H9 (cell line): ENCODE results near the gene SPTBN2. TPM values are rescaled to one million over a fixed set of nuclear protein-coding genes. Genes with fewer than 3 reads are reported as not detected.

ENCODE experiments used
- DNase-seq: peaks from one replicate; pipeline ENCODE4 v3.0.0-alpha.2; 2017
- H2AFZ ChIP-seq: one replicate; pipeline ENCODE4 v1.6.1; 2013; ENCODE audit warnings: mild to moderate bottlenecking, low read length, control low read depth, moderate library complexity
- H2AK5ac ChIP-seq: 2 replicates; pipeline ENCODE4 v1.6.1; 2013; ENCODE audit warnings: low read length, control low read depth, mixed read lengths; ENCODE audit not compliant: insufficient read length
- H2BK120ac ChIP-seq: one replicate; pipeline ENCODE4 v1.6.1; 2013; ENCODE audit warnings: low read depth, mild to moderate bottlenecking, low read length, control low read depth, inconsistent platforms; ENCODE audit not compliant: poor library complexity, severe bottlenecking
- H2BK12ac ChIP-seq: 2 replicates; pipeline ENCODE4 v1.6.1; 2013; ENCODE audit warnings: low read length, control low read depth, mixed read lengths, low read depth; ENCODE audit not compliant: insufficient read length
- H2BK15ac ChIP-seq: 2 replicates; pipeline ENCODE4 v1.6.1; 2013; ENCODE audit warnings: low read depth, low read length, control low read depth
- H2BK20ac ChIP-seq: one replicate; pipeline ENCODE4 v1.6.1; 2013; ENCODE audit warnings: low read depth, mild to moderate bottlenecking, low read length, control low read depth, inconsistent platforms; ENCODE audit not compliant: poor library complexity, severe bottlenecking
- H2BK5ac ChIP-seq: 2 replicates; pipeline ENCODE4 v1.6.1; 2013; ENCODE audit warnings: low read length, control low read depth, mixed read lengths; ENCODE audit not compliant: insufficient read length
- H3K14ac ChIP-seq: 2 replicates; pipeline ENCODE4 v1.6.1; 2013; ENCODE audit warnings: low read length, control low read depth; ENCODE audit not compliant: insufficient read depth
- H3K18ac ChIP-seq: 2 replicates; pipeline ENCODE4 v1.6.1; 2013; ENCODE audit warnings: low read depth, mild to moderate bottlenecking, mixed read lengths, low read length, control low read depth; ENCODE audit not compliant: insufficient read length
- H3K23ac ChIP-seq: 2 replicates; pipeline ENCODE4 v1.6.1; 2013; ENCODE audit warnings: low read length, control low read depth, mixed read lengths, low read depth; ENCODE audit not compliant: insufficient read length
- H3K23me2 ChIP-seq: 2 replicates; pipeline ENCODE4 v1.6.1; 2013; ENCODE audit warnings: low read depth, mild to moderate bottlenecking, mixed read lengths, low read length, control low read depth; ENCODE audit not compliant: insufficient read length, poor library complexity, severe bottlenecking
- H3K27ac ChIP-seq: 2 replicates; pipeline ENCODE4 v1.5.1; 2013; ENCODE audit warnings: low read length, control low read depth, mixed read lengths, low read depth; ENCODE audit not compliant: insufficient read length
- H3K27me3 ChIP-seq: 2 replicates; pipeline ENCODE4 v1.6.1; 2013; ENCODE audit warnings: low read length, control low read depth, inconsistent platforms; ENCODE audit not compliant: insufficient read depth
- H3K4ac ChIP-seq: 2 replicates; pipeline ENCODE4 v1.6.1; 2013; ENCODE audit warnings: low read depth, mild to moderate bottlenecking, control low read depth, inconsistent platforms, low read length, moderate library complexity
- H3K4me1 ChIP-seq: 2 replicates; pipeline ENCODE4 v1.6.1; 2013; ENCODE audit warnings: low read length, control low read depth, inconsistent platforms; ENCODE audit not compliant: insufficient read depth
- H3K4me2 ChIP-seq: 2 replicates; pipeline ENCODE4 v1.6.1; 2013; ENCODE audit warnings: low read length, control low read depth, mixed read lengths; ENCODE audit not compliant: insufficient read length, insufficient read depth
- H3K56ac ChIP-seq: 2 replicates; pipeline ENCODE4 v1.6.1; 2013; ENCODE audit warnings: low read depth, mild to moderate bottlenecking, mixed read lengths, low read length, control low read depth; ENCODE audit not compliant: insufficient read length
- H3K79me1 ChIP-seq: 2 replicates; pipeline ENCODE4 v1.6.1; 2013; ENCODE audit warnings: low read depth, mild to moderate bottlenecking, moderate library complexity, low read length, control low read depth, inconsistent platforms; ENCODE audit not compliant: insufficient read depth, poor library complexity, severe bottlenecking
- H3K79me2 ChIP-seq: 2 replicates; pipeline ENCODE4 v1.6.1; 2013; ENCODE audit warnings: low read length, control low read depth, inconsistent platforms; ENCODE audit not compliant: insufficient read depth
- H3K9ac ChIP-seq: 2 replicates; pipeline ENCODE4 v1.6.1; 2013; ENCODE audit warnings: low read length, control low read depth, mixed read lengths; ENCODE audit not compliant: insufficient read length; ENCODE audit errors: extremely low read depth
- H3K9me3 ChIP-seq: one replicate; pipeline ENCODE4 v1.6.1; 2013; ENCODE audit warnings: low read depth, low read length, inconsistent platforms; ENCODE audit not compliant: control insufficient read depth
- H3T11ph ChIP-seq: one replicate; pipeline ENCODE4 v1.6.1; 2013; ENCODE audit warnings: mild to moderate bottlenecking, low read length, control low read depth, inconsistent platforms
- H4K20me1 ChIP-seq: one replicate; pipeline ENCODE4 v1.6.1; 2013; ENCODE audit not compliant: control insufficient read depth, insufficient read length, insufficient read depth
- H4K5ac ChIP-seq: 2 replicates; pipeline ENCODE4 v1.6.1; 2013; ENCODE audit warnings: low read depth, mild to moderate bottlenecking, mixed read lengths, low read length, control low read depth; ENCODE audit not compliant: insufficient read length
- H4K8ac ChIP-seq: replicated peaks from 2 replicates; pipeline ENCODE4 v1.6.1; 2013; ENCODE audit warnings: low read length, control low read depth, mixed read lengths, low read depth; ENCODE audit not compliant: insufficient read length
- H4K91ac ChIP-seq: 2 replicates; pipeline ENCODE4 v1.6.1; 2013; ENCODE audit warnings: low read depth, mild to moderate bottlenecking, moderate library complexity, mixed read lengths, low read length, control low read depth; ENCODE audit not compliant: insufficient read length
- H3K27ac Mint-ChIP-seq, 3 experiments: 2 replicates in 2 of 3; 3 replicates in 1 of 3; pipeline ENCODE4 v1.8.0; 2020 to 2021; ENCODE audit warnings: mixed read lengths in 3 of 3, mild to moderate bottlenecking in 1 of 3, moderate library complexity in 1 of 3
- H3K27me3 Mint-ChIP-seq: 2 replicates; pipeline ENCODE4 v1.8.0; 2021; ENCODE audit warnings: low read depth, mild to moderate bottlenecking, moderate library complexity, mixed read lengths
- H3K36me3 Mint-ChIP-seq, 3 experiments: 2 replicates in 2 of 3; 3 replicates in 1 of 3; pipeline ENCODE4 v1.8.0; 2020 to 2021; ENCODE audit warnings: low read depth in 3 of 3, mixed read lengths in 3 of 3; ENCODE audit not compliant: insufficient read depth in 1 of 3
- H3K4me1 Mint-ChIP-seq, 2 experiments: 2 replicates each; pipeline ENCODE4 v1.8.0; 2020; ENCODE audit warnings: mixed read lengths in 2 of 2
- H3K4me3 Mint-ChIP-seq, 2 experiments: 2 replicates in 1 of 2; 3 replicates in 1 of 2; pipeline ENCODE4 v1.8.0; 2020 to 2021; ENCODE audit warnings: mild to moderate bottlenecking in 2 of 2, mixed read lengths in 2 of 2, moderate library complexity in 1 of 2
- H3K9me3 Mint-ChIP-seq, 2 experiments: 2 replicates in 1 of 2; 3 replicates in 1 of 2; pipeline ENCODE4 v1.8.0; 2020; ENCODE audit warnings: mild to moderate bottlenecking in 2 of 2, mixed read lengths in 2 of 2, moderate library complexity in 1 of 2
- WGBS: extraction: QIAGEN DNeasy Blood & Tissue Kit; methylation state at CpG from one replicate; pipeline ENCODE4 v1.1.7; 2013; ENCODE audit warnings: missing lambda C conversion rate, low lambda C conversion rate, mixed read lengths; ENCODE audit not compliant: insufficient read length; ENCODE audit errors: extremely low coverage; 5-methylcytosine and 5-hydroxymethylcytosine counted together
- total RNA-seq: library from RNA; stranded (reverse); gene quantifications from 2 replicates; pipeline ENCODE4 v1.2.1, GENCODE V29; 2021
- TF ChIP-seq, protein P1 (sequence below): fragments of 200-600 bp; sonication (generic); conservative IDR thresholded peaks from 3 replicates; pipeline ENCODE4 v1.8.0; 2021; ENCODE audit warnings: antibody characterized with exemption, mild to moderate bottlenecking

SPTBN2 gene
- total RNA-seq, 1 experiment from 2014 or later, result 80.4 TPM

DNA sequence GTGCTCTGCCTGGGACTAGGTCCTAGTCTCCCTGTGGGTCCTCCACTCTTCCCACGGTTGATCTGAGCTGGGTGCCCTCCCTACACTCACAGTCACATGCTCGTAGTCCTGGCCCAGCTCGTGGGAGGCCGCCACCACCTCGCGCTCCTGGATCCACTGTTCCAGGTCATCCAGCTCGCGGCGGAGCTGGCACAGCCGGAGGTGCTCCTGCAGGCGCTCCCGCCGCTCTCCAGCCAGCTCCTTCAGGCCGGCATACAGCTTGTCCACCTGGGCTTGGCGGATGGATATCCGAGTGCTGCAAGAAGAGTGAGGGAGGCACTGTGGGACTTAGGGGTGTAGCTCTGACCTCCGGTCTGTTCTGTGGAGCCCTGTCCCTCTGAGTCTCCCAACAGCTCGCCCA, 36.6 kb downstream of the SPTBN2 start:
- Histone ChIP-seq H2BK120ac (no peak overlapping the region), H4K5ac (no peak overlapping the region), H3K56ac (no peak overlapping the region), H3K4ac (no peak overlapping the region), H2BK20ac (no peak overlapping the region), H4K20me1 (no peaks in the 10 kb centered on the region), H4K8ac (no peak overlapping the region), H3K79me1 (no peaks in the 10 kb centered on the region), H3K27ac (no peak overlapping the region), H3K18ac (no peak overlapping the region), H3K23ac (no peak overlapping the region), H2BK15ac (no peak overlapping the region), H3K9me3 (no peaks in the 10 kb centered on the region), H2BK12ac (no peak overlapping the region), H3T11ph (no peak overlapping the region), H2AK5ac (no peak overlapping the region), H3K9ac (no peak overlapping the region), H3K4me1 (no peaks in the 10 kb centered on the region), H3K14ac (no peak overlapping the region), H3K79me2 (no peaks in the 10 kb centered on the region), H4K91ac (no peak overlapping the region), H3K27me3 (no peaks in the 10 kb centered on the region), H2BK5ac (no peak overlapping the region), H2AFZ (no peak overlapping the region), H3K23me2 (no peaks in the 10 kb centered on the region), H3K4me2 (no peak overlapping the region)
- Mint-ChIP-seq H3K27ac (no peak overlapping the region), H3K27me3 (no peaks in the 10 kb centered on the region), H3K4me3 (no peak overlapping the region), H3K36me3 (peaks cover 14 to 92% (median 91%) of the 10 kb centered on the region in 3 experiments), H3K4me1 (peaks cover 5 to 8% of the 10 kb centered on the region in 2 experiments; a peak in 1 of 4 replicates), H3K9me3 (no peaks in the 10 kb centered on the region; a peak in 1 of 5 replicates)
- DNase-seq, result no peak
- TF ChIP-seq, protein P1, sequence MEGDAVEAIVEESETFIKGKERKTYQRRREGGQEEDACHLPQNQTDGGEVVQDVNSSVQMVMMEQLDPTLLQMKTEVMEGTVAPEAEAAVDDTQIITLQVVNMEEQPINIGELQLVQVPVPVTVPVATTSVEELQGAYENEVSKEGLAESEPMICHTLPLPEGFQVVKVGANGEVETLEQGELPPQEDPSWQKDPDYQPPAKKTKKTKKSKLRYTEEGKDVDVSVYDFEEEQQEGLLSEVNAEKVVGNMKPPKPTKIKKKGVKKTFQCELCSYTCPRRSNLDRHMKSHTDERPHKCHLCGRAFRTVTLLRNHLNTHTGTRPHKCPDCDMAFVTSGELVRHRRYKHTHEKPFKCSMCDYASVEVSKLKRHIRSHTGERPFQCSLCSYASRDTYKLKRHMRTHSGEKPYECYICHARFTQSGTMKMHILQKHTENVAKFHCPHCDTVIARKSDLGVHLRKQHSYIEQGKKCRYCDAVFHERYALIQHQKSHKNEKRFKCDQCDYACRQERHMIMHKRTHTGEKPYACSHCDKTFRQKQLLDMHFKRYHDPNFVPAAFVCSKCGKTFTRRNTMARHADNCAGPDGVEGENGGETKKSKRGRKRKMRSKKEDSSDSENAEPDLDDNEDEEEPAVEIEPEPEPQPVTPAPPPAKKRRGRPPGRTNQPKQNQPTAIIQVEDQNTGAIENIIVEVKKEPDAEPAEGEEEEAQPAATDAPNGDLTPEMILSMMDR, result no peak
- no CpG with 5 or more reads among the region's 18 CpGs for WGBS
